Stimulated activated CD4-positive, alpha-beta T cell treated with anti-CD3 and anti-CD28 coated beads, Interleukin-12 subunit alpha, Interleukin-12 subunit beta, amount 100 ng/mL, for 24 hours (primary cell): ENCODE results near the gene STIM1.
"Not testable (repeated sequence)": the region's sequence is repeated elsewhere in the genome, so short reads cannot be mapped to it uniquely, and the experiment has no call there.

Experiments used
- DNase-seq, 2 experiments: peaks; one replicate each; pipeline ENCODE4 v3.0.0-alpha.2; 2020; ENCODE audit warnings: low read depth in 2 of 2

STIM1 gene

DNA sequence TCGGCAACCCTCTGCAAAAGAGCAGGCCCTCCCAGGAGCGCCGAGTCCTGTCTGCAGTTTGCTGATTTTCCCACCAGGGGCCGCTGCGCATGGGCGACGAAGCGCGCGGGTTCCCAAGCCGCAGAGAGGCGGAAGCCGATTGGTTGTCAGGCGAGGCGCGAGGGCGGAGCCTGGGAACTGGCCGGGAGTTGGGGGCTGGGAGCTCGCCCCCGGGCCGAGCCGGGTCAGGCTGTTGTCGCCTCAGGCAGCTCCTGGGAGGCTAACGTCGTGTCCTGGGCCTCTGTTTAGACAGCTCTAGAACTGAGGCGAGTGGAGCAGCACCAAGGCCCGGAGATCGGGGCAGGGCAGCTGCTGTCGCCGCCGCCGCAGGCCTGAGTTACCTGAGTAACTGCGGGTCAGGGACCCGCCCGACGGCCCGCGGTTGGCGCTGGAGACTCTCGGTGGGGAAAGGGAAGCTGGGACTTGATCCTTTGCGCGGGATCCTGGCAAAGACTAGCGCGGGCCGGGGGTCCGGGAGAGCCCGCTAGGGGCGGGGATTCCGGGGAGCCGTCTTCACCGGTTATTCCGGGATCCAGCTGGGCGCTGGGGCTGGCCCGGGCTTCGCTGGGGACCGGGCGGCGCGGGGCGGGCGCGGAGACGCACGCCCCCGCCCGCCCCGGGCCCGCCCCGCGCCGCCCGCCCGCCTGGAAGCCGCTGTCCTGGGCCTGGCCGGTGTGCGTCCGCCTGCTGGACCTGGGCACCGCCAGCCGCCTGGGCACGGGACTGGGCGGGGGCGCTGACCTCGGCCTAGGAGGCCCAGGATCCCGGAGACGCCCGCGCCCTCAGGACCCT, at the start of gene STIM1:
Gene STIM1, plus strand, starts transcription at position 688 of the 831 bp plus-strand sequence. CDS start 607 bp downstream, outside the sequence.
- DNase-seq, result peak; percentile 97 to 99

DNA sequence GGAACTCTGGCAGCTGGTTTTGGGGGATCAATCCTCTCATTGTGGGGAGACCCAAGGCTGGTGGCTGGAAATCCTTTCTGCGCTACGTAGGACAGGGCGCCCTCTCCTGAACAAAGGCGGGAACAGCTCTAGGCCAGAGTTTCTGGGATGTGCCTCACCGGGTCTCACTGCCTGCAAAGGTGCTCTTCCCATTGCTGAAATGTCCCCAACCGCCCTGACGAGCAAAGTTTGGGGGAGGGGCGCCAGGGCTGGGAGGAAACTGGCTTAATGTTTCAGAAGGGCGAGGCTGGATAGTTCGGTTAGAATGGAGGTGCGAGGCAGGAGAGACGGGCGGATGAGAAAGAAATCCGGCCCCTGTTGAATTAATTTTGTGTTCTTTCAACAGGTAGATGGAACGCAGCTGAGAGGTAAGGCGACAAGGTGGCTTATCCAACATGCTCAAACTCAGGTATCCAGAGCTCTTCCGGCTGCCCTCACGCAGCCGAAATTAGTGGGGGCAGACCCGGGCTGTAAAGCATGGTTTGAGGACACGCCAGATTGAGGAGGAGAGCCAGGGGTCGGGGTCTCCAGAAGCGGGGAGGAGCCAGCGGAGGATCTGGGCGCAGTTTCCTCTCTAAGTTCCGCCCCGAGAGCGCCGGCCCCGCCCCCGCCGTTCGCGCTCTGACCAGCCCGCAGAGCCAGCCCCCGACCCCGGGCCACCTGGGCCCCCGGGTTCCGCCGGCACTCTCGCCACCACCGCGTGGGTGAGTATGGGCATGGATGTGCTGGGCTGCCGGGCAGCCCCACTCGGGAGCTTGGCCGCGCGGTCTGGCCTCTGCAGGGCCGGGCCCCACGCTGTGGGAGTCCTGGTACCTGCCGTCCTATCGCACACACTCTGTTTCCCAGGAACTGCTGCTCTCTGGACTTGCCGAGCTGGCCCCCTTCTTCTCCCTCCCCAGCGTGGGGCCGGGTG, 47.3 kb upstream of the STIM1 start, which contains the start of gene PGAP2:
Gene PGAP2, plus strand, starts transcription at position 652 of the 952 bp plus-strand sequence. CDS start 2,700 bp downstream, outside the sequence.
- DNase-seq, result peak; percentile 23 to 66

DNA sequence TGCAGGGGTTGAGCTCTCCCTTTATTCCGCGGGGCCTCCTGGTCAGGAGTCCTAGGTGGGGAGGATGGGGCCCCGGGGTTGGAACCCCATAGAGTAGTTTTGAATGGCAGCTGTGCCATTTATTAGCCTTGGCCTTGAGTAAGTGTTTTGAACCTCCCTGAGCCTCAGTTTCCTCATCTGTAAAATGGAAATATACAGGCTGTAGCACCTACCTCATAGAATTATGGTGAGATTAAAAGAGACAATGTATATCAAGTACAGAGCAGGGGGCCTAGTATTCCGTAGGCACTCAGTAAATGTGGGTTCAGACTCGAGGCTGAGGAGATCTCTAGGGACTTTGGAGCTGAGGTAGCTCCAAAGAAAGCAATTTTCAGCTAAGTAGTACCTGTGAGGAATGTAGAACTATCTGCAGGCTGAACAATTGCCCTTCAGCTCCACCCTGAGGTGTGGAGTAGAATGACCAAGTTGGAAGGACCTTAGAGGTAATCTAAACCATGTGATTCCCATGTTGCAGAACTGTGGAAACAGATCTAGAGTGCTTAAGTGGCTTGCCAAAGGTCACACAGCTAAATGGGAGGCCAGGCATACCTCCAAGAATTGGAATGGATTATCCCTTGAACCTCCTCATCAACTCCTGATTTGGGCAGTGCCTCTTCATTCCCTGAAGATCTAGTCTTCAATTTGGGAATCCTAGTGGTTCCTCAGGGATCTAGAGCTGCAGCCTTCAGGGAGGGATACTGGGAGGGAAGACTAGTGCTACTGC, 46.4 kb upstream of the STIM1 start:
- no peak for DNase-seq

DNA sequence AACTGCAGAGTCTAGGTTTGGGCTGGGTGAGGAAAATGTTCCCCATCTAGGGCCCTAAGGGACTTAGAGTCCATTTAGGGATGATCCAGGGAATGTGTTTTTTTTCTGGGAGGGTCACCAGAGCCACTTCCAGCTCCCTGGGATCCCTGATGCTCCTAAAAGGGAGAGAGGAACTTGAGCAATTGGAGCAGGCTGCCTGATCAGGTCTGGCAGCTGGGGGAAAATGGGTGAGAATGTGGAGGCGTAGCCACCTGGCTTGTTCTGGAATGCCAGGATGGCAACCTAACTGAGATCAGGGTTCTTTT, 45.9 kb upstream of the STIM1 start:
- no peak for DNase-seq

DNA sequence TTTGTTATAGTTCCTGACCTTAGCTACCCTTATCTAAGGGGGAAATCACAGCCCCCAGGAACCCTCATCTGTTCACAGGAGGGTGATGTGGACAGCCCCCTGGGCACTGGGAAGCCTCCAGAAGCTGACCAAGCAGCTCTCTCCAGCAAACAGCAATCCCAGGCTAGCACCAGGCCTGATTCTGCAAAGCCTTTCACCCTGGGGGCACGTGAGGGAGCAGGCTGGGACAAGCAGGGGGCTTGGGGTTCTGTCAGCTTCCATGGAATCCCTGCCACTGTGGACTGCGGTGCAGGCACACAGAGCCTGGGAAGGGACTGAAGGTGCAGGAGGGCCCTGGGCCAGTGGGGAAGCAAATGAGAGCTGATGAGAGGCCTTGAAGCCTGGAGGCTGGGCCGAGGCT, 45.0 kb upstream of the STIM1 start:
- no peak for DNase-seq

DNA sequence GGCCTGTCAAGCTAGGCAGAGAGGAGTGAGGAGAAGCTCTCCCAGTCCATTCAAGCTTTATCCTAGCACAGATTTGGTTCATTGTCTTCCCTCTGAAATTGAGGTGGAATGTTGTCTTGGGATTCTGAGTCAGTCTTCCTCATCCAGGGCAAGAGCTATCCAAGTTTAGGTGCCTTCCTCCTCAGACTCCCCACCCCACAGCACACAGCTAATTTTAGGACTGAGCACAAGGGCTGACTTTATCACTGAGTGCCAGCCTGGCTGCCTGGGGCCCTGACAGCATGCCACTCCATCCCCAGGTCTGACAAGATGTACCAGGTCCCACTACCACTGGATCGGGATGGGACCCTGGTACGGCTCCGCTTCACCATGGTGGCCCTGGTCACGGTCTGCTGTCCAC, 44.5 kb upstream of the STIM1 start:
- DNase-seq, result no peak

DNA sequence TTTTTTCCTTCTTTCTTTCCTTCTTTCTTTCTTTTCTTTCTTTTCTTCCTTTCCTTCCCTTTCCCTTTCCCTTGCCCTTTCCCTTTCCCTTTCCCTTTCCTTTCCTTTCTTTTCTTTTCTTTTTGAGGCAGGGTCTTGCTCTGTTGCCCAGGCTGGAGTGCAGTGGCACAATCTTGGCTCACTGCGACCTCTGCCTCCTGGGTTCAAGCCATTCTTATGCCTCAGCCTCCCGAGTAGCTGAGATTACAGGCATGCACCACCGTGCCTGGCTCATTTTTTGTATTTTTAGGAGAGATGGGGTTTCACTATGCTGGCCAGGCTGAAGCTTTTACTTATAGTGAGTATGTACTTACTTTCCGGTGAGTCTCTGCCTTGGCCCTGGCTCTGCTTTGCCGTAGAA, 40.6 kb upstream of the STIM1 start:
- not testable (repeated sequence) for DNase-seq

DNA sequence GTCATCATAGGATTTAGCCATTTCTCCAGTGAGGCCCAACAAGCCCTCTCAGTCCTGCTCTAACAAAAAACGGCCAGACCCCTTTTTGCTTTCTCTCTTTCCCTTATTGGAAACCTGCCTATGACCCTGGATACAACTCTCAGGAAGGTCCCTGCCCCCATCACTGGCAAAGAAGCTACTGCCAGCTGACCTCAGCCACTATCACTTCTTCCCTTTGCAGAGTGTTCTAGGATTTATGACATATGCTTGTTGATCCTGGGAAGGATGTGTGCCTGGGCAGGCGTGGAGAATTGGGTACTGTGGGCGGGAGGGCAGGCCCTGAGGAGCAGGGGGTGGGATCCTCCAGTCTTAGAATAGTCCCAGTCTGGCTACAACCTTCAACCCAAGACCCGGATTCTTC, 39.6 kb upstream of the STIM1 start:
- no peak for DNase-seq

DNA sequence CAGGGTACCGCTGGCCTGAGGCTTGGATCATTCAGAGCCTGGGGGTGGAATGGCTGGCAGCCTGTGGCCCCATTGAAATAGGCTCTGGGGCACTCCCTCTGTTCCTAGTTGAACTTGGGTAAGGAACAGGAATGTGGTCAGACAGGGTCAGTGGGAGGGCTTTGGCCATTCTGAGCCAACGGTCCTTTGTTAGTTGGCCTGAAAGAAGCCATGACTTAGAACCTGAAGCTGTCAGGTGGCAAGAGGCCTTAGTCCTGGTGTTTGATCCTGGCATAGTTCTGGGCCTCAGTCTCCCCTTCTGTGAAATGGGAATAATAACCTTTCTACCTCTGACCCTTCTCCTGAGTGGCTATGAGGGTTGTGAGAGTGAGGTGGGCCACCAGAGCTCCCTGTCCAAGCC, 38.8 kb upstream of the STIM1 start:
- no peak for DNase-seq

DNA sequence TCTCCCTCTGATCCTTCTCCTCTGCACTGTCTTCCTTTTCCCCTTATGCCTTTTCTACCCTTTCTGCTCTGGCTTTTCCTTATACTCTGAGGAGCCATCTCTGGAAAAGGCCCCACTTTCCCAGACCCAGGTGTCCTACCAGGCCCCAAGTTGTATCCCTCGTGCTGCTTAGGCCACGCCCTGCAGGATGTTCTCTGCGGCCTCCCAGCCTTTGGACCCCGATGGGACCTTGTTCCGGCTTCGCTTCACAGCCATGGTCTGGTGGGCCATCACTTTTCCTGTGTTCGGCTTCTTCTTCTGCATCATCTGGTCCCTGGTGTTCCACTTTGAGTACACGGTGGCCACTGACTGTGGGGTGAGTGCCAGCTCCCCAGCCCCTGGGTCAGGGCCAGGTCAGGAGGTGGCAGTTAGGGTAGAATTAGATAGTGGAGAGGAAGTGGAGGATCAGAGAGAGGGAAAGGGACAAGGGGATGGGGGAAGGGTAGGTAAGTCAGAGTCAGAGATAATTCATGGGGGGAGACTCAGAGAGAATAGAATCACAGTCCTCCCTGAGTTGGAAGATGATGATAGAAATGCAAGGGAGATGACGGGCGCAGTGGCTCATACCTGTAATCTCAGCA, 38.2 kb upstream of the STIM1 start:
- DNase-seq, result no peak

DNA sequence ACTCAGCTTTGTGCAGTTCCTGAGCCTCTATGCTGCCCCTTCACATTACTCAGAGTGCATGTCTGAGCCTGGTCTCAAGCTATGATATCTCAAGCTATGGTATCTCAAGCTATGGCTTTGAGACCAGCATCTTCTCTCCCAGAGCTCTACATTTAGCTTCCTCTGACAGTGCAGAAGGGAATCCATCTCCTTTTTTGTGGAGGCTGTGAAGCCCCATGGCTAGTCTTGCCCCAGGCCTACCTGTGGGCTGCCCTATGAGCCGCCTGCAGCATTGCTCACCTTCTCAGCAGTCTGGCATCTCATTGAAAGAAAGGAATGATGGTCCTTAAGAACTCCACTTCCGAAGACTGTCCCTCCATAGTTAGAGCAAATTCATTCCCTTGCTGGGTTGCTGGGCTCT, 34.5 kb upstream of the STIM1 start:
- DNase-seq, result no peak

DNA sequence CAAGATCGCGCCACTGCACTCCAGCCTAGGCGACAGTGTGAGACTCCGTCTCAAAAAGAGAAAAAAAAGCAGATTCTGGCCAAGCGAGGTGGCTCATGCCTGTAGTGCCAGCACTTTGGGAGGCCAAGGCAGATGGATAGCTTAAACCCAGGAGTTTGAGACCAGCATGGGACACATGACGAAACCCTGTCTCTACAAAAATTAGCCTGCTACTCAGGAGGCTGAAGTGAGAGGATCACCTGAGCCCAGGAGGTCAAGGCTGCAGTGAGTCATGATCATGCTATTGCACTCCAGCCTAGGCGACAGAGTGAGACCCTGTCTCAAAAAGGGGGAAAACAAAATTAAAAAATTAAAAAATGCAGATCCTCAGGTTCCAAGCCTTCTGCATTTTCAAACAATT, 33.2 kb upstream of the STIM1 start:
- no peak for DNase-seq

DNA sequence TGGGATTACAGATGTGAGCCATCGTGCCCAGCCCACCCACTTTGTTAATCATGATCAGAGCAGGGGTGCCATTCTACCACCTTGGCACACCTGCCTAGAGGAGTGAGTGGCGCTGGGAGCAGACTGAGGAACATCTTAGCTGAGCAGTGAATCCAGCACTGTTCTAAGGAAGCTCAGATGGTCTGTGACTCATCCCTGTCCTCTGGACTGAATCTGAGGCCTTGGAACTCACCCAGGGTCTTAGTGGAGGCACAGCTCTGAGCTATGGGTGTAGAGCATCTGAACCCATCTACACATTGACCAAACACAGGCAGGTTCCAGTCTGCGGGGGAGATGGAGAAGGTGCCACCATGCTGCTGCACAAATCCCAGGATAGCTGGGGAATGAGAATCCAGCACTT, 32.2 kb upstream of the STIM1 start:
- DNase-seq, result no peak

DNA sequence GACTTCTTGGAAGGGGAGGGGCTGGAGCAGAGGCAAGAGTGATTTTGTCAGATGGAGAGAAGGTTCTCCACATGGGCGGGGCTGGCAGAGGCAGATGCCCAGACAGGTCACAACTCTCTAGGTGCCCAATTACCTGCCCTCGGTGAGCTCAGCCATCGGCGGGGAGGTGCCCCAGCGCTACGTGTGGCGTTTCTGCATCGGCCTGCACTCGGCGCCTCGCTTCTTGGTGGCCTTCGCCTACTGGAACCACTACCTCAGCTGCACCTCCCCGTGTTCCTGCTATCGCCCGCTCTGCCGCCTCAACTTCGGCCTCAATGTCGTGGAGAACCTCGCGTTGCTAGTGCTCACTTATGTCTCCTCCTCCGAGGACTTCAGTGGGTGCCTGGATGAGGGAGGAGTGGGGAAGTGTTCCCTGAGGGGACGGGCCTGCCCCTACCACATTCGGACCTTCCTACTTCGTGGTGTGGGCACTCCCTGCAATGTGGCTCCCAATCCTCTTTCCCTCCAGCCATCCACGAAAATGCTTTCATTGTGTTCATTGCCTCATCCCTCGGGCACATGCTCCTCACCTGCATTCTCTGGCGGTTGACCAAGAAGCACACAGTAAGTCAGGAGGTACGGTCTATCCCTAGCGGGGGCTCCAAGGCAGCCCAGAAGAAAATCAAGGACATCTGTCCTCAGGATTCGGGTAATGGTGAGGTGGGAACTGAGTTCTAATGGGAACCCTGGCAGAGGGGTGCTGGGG, 31.5 kb upstream of the STIM1 start:
- DNase-seq, result no peak

DNA sequence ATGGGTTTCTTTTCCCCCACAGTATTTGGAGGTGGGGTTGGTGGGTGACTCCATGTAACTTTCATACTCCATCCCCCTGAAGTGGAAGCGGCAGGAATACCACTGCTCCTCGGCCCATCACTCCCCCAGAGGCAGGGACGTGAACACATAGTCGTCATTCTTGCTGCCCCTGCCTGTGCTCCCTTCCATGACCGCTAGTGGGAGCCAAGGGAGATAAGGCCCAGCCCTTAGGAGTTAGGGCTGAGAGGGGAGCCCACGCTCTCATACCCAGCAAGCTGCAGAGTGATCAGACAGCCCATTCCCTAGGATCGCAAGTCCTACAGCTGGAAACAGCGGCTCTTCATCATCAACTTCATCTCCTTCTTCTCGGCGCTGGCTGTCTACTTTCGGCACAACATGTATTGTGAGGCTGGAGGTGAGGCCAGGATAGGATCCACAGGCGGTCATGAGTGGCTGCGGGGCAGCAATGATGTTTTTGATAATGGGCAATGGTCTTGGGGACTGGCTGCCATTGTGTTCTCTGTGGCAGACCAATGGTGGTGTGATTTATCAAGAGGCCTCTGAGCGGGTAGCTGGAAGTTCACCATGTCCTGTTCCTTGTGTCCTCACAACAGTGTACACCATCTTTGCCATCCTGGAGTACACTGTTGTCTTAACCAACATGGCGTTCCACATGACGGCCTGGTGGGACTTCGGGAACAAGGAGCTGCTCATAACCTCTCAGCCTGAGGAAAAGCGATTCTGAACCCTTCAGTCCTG, 30.6 kb upstream of the STIM1 start:
- DNase-seq, result peak; percentile 47 to 79

DNA sequence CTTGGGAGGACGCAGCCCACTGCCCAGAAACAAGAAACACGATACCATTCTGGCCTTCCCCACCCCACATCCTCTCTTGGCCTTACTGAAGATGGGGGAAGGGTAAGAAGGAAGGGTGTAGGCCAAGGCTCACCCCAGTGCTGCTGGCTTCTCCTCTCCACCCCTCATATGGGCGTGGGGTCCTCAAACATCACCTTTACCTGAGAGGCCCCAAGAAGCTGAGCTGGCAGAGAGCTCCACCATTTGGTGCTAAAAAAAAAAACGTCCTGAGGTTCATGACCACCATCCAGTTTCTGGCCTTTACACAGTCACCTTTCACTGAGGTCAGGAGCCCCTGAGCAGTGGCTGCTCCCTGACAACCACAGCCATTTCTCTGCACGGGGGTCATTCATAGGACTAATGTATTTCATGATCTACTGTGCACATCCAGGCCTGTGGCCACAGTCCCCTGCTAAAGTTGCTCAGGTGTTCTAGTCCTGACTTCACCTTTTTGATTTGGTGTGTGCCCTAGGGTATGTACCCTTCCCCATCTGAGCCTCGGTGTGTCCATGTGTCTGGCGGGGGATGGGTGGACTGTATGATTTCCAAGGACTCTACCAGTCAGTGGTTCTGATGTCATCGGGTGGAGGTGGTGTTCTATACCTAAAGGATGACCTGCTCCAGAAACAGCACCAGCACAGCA, 29.9 kb upstream of the STIM1 start:
- DNase-seq, result no peak

DNA sequence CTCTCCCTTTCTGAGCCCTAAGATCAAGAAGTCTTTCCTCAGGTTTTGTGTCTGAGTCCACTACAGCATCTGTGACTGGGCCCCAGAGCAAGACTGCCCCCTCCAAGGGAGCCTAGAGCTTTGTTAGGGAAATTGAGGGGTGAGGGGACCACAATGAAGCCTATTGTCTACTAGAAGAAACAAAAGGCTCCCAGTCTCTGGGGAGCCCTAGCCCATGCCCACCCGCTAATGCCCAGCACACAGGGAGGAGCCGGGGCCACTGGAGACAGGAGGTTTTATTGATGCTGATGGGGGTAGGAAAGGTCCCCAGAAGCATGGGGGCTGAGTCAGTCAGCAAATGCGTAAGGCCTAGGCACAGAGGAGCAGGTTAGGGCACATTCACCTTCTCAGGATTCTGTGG, 28.7 kb upstream of the STIM1 start:
- no peak for DNase-seq

DNA sequence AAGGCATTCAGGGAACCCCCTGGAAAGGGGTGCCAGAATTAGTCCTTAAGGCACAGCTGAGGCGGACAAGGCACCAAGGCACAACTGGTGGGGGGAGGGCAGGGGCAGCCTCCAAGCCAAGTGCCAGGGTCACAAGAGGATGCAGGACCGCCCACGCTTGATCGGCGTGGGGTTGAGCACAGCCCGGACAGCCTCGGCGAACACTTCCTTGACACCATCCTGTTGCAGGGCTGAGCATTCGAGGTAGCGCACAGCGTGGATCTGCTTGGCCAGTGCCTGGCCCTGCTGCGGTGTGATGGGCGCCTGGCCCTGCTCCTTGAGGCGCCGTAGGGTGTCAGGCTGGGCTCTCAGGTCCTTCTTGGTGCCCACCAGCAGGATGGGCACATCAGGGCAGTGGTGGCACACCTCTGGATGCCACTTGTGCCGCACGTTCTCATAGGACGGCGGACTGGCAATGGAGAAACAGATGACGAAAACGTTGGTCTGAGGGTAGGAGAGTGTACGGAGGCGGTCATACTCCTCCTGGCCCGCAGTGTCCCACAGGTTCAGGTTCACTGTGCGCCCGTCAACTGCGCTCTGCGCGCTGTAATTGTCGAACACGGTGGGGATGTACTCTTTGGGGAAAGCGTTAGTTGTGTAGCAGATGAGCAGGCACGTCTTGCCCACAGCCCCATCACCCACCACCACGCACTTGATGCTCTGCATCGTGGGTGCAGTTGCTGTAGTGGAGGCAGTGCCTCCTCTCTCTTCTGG, 27.9 kb upstream of the STIM1 start:
- no peak for DNase-seq

DNA sequence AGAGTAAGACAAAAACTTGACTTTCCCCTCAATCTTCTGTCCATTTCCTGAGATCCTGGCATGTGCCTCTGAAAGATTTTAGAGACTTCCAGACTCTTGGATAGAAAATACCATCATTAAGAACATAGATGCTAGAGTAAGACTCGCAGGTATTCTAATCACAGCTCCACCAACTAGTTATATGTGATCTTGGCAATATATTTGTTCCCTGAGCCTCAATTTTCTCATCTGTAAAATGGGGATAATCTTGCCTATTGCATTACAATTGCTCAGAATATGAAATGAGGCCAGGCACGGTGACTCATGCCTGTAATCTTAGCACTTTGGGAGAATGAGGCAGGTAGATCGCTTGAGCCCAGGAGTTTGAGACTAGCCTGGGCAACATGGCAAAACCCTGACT, 25.4 kb upstream of the STIM1 start:
- no peak for DNase-seq
